Stimulated activated CD8-positive, alpha-beta memory T cell treated with anti-CD3 and anti-CD28 coated beads, Interleukin-2, amount 100 ng/mL, for 1 hour (primary cell): ENCODE data around the gene OR9A4.

Source experiments
- DNase-seq, 2 donors: peaks; one replicate each; pipeline ENCODE4 v3.0.0-alpha.2; 2020; ENCODE audit warnings: low read depth in 2 of 2

The OR9A4 gene

GRCh38 chr7:141946796-141947195 is 30.6 kb downstream of the OR9A4 start, which contains the start of gene CLEC5A:
Gene CLEC5A (minus strand): TSS chr7:141946974. CDS start chr7:141946292, 682 bp downstream.
- DNase-seq, result no peak

GRCh38 chr7:141949021-141949420 is 32.8 kb downstream of the OR9A4 start:
- DNase-seq, result no peak

DNA sequence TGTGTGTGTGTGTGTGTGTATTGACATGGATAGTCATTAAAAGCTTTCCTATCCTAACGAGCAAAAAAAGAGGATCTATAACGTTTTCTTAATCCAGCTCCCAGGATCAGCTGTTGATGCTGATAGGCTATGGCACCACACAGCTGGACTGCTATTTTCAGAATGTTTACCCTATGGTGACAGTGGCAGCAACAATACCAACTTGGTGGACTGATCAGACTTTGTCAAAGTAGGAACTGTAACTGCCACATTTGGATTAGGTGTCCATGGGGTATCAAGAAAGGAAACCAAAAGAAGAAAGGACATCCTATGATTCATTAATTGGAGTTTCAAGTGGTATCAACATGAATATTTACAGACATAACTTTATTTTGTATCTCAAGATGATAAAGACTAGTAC is 33.3 kb downstream of the OR9A4 start:
- DNase-seq, result no peak

- no peak for DNase-seq
Measured at GRCh38 chr7:141949911-141950310, 33.7 kb downstream of the OR9A4 start.

- no peak for DNase-seq
Measured at GRCh38 chr7:141950806-141951205, 34.6 kb downstream of the OR9A4 start.

GRCh38 chr7:141952461-141952860 is 36.3 kb downstream of the OR9A4 start:
- DNase-seq, result no peak

- no peak for DNase-seq
Measured at GRCh38 chr7:141954334-141954733, 38.1 kb downstream of the OR9A4 start.

DNA sequence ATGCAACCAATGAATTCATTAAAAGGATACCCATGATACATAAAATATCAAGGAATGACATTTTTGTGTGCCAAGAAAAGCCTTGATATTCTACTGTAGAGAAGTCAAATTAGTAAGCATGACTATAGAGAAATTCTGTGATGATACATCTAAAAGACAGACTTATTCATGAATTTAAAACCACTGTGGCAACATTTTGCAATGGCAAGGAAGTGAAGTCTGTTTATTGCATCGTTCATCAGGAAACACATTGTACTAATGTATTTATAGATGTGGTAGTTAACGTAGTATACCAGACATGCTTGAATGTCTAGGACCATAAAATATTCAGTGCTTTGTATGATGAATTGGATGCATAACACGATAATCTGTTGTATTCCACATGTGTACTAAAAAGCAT is 39.9 kb downstream of the OR9A4 start:
- no peak for DNase-seq

- no peak for DNase-seq
Measured at GRCh38 chr7:141960687-141961422, 44.7 kb downstream of the OR9A4 start.
